Measurements from ENCODE around the gene PDE10A.

DNA sequence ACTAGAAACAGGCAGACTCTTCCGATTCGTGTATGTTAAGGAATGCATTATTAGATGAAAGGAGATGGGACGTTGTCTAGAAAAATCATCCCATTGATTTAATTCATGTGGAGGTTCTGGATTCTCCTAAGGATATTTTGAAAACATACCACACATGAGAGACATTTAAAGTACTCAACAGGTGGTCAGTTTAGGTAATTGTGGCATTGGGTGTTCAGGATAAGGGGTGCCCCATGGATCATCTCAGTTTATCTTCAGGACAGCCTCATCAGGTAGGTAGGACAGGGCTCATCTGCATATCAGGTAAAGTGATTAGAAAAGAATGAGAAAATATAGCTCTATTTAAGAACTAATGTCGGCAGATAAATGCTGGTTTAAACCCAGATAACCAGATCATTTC is 15.9 kb upstream of the PDE10A start:
- no peak for TF ChIP-seq CTCF (conservative IDR thresholded peaks at IDR 0.05 in 1 of 2, IDR thresholded peaks at IDR 0.05 in 1 of 2; ENCODE audit: extremely low read depth in 1 of 2, insufficient read depth in 1 of 2, low read depth in 1 of 2, low read length in 2 of 2)
- no peak for TF ChIP-seq EZH2 (IDR thresholded peaks at IDR 0.05; ENCODE audit: borderline replicate concordance, low read length)
